CD4-positive, alpha-beta T cell (primary cell): ENCODE data around the gene NUP62CL. TPM values are rescaled to one million over a fixed set of nuclear protein-coding genes. Genes with fewer than 3 reads are reported as not detected.
"Not testable (repeated sequence)": the region's sequence is repeated elsewhere in the genome, so short reads cannot be mapped to it uniquely, and the experiment has no call there.

ENCODE experiments used
- ATAC-seq: fragments of 200-7000 bp; cut with Tn5 transposase; one replicate; pipeline ENCODE4 v1.10.0; 2022; ENCODE audit warnings: mild to moderate bottlenecking; ENCODE audit not compliant: poor library complexity
- CTCF ChIA-PET: fragments of 350-600 bp; sonication (Branson Sonifier 250); formaldehyde crosslinking; loops from one replicate; lab custom pipeline; 2021; ENCODE audit warnings: antibody characterized with exemption, inconsistent platforms; lab: Charles Lee
- POLR2A ChIA-PET: fragments of 350-600 bp; sonication (Branson Sonifier 250); formaldehyde crosslinking; loops from one replicate; lab custom pipeline; 2021; ENCODE audit warnings: antibody characterized with exemption, inconsistent platforms; lab: Charles Lee
- DNase-seq, 14 experiments: peaks; one replicate each; pipeline ENCODE4 v3.0.0-alpha.2; 2013 to 2020; ENCODE audit warnings: mixed read lengths in 2 of 14
- H3K27ac ChIP-seq, 2 donors: one replicate each; pipeline versions ENCODE4 v1.5.1 to v1.7.0; 2013; ENCODE audit warnings: low read length in 2 of 2, low read depth in 1 of 2, mild to moderate bottlenecking in 1 of 2
- H3K27me3 ChIP-seq, 2 experiments: 1 replicate in 1 of 2; 2 replicates in 1 of 2; pipeline versions ENCODE4 v1.6.1 to v1.7.0; 2013; ENCODE audit warnings: low read length in 2 of 2, control low read depth in 1 of 2, mild to moderate bottlenecking in 1 of 2, moderate library complexity in 1 of 2; ENCODE audit not compliant: insufficient read depth in 2 of 2, control insufficient read depth in 1 of 2
- H3K36me3 ChIP-seq: one replicate; pipeline ENCODE4 v1.6.1; 2013; ENCODE audit warnings: low read length, control low read depth; ENCODE audit not compliant: insufficient read depth
- H3K4me1 ChIP-seq: one replicate; pipeline ENCODE4 v1.6.1; 2013; ENCODE audit warnings: low read length, control low read depth; ENCODE audit not compliant: insufficient read depth
- H3K4me3 ChIP-seq: one replicate; pipeline ENCODE4 v1.5.1; 2013; ENCODE audit warnings: mild to moderate bottlenecking, low read length, moderate library complexity
- H3K9me3 ChIP-seq, 2 experiments: 1 replicate in 1 of 2; 2 replicates in 1 of 2; pipeline versions ENCODE4 v1.6.1 to v1.7.0; 2013; ENCODE audit warnings: low read length in 2 of 2, mild to moderate bottlenecking in 2 of 2, control low read depth in 1 of 2, moderate library complexity in 1 of 2; ENCODE audit not compliant: control insufficient read depth in 1 of 2, insufficient read depth in 1 of 2
- H3K27ac Mint-ChIP-seq: one replicate; pipeline ENCODE4 v1.8.0; 2020; ENCODE audit warnings: mixed read lengths
- H3K27me3 Mint-ChIP-seq: one replicate; pipeline ENCODE4 v1.8.0; 2021; ENCODE audit warnings: mixed read lengths
- H3K36me3 Mint-ChIP-seq: one replicate; pipeline ENCODE4 v1.8.0; 2021; ENCODE audit warnings: low read depth, mixed read lengths
- H3K4me1 Mint-ChIP-seq: one replicate; pipeline ENCODE4 v1.8.0; 2021; ENCODE audit warnings: low read depth, mixed read lengths
- H3K4me3 Mint-ChIP-seq: one replicate; pipeline ENCODE4 v1.8.0; 2020; ENCODE audit warnings: mild to moderate bottlenecking, mixed read lengths
- H3K9me3 Mint-ChIP-seq: one replicate; pipeline ENCODE4 v1.8.0; 2020; ENCODE audit warnings: mixed read lengths
- intact Hi-C, 2 experiments: fragments of 100-400 bp; cut with DNase I in 1 of 2; cut with micrococcal nuclease in 1 of 2; formaldehyde crosslinking; loops; one replicate each; pipeline versions ENCODE4 v1.15.1 to v1.9.0; 2023 to 2025; cut with DNase I, micrococcal nuclease
- total RNA-seq, 174 experiments: library from RNA in 2 of 174; stranded (reverse) in 2 of 174; gene quantifications; one replicate each; pipeline ENCODE4 v1.2.3 and lab custom pipeline; 2021 to 2026
- TF ChIP-seq, protein P1 (sequence below): fragments of 200-600 bp; IDR thresholded peaks from one replicate; pipeline ENCODE4 v1.8.0; 2022; ENCODE audit warnings: antibody characterized with exemption, mild to moderate bottlenecking

The NUP62CL gene
- total RNA-seq, 2 experiments from 2014 or later: 0.74 to 0.81 TPM

DNA sequence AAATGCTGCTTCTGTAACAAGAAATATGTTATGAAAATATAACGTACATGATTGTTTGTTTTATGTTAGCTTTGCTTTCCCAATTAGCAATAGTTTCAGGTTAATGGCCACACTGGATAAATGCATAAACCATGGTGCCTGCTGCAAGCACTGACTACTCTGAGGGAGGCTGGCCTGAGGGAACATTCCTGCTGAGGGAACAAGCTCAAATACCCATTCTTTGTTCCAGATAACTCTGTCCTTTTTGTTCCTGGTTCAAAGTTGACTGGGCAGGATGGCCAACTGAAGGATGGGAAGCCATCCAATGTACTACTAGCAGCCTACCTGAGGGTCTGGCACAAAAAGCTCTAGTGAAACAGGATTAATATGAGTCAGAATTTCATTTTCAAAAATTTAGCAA is 37.5 kb downstream of the NUP62CL start:
- H3K4me3 Mint-ChIP-seq: no peak overlapping the region
- no peaks in the 10 kb centered on the region for H3K27me3 Mint-ChIP-seq
- H3K9me3 Mint-ChIP-seq: no peaks in the 10 kb centered on the region
- H3K4me3 ChIP-seq: no peak overlapping the region
- intact Hi-C loops: loop anchor here in 1 of 2 experiments (10.0 kb wide), 1 partner anchor 54 kb away; the partner anchor contains the start of gene RBM41
- POLR2A ChIA-PET: no interaction called here
- no peak overlapping the region for H3K27ac ChIP-seq
- TF ChIP-seq, protein P1, sequence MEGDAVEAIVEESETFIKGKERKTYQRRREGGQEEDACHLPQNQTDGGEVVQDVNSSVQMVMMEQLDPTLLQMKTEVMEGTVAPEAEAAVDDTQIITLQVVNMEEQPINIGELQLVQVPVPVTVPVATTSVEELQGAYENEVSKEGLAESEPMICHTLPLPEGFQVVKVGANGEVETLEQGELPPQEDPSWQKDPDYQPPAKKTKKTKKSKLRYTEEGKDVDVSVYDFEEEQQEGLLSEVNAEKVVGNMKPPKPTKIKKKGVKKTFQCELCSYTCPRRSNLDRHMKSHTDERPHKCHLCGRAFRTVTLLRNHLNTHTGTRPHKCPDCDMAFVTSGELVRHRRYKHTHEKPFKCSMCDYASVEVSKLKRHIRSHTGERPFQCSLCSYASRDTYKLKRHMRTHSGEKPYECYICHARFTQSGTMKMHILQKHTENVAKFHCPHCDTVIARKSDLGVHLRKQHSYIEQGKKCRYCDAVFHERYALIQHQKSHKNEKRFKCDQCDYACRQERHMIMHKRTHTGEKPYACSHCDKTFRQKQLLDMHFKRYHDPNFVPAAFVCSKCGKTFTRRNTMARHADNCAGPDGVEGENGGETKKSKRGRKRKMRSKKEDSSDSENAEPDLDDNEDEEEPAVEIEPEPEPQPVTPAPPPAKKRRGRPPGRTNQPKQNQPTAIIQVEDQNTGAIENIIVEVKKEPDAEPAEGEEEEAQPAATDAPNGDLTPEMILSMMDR: no peak
- H3K27ac Mint-ChIP-seq: no peak overlapping the region
- H3K36me3 Mint-ChIP-seq: no peaks in the 10 kb centered on the region
- H3K4me1 ChIP-seq: no peaks in the 10 kb centered on the region
- H3K36me3 ChIP-seq: no peaks in the 10 kb centered on the region
- H3K9me3 ChIP-seq: no peaks in the 10 kb centered on the region
- DNase-seq: no peak
- H3K27me3 ChIP-seq: no peaks in the 10 kb centered on the region
- no peak for ATAC-seq
- H3K4me1 Mint-ChIP-seq: no peaks in the 10 kb centered on the region
- CTCF ChIA-PET: no interaction called here

DNA sequence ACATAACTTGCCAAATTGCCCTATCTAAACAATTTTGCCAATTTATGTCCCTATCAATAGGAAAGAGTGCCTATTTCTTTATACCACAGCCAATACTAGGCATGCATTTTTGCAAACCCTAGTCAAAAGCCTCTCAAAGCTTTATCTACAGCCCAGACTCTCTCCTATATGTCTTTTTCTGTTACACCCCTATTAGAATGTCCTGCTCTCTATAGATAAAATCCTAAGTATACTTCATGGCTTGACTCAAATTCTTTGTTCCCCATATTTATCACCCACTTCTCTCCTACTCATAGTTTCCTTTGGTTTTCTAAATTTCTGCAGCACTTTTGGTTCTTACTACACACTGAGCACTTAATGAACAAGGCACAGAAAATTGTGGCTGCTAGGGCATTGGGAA is 38.0 kb downstream of the NUP62CL start:
- ATAC-seq: no peak

DNA sequence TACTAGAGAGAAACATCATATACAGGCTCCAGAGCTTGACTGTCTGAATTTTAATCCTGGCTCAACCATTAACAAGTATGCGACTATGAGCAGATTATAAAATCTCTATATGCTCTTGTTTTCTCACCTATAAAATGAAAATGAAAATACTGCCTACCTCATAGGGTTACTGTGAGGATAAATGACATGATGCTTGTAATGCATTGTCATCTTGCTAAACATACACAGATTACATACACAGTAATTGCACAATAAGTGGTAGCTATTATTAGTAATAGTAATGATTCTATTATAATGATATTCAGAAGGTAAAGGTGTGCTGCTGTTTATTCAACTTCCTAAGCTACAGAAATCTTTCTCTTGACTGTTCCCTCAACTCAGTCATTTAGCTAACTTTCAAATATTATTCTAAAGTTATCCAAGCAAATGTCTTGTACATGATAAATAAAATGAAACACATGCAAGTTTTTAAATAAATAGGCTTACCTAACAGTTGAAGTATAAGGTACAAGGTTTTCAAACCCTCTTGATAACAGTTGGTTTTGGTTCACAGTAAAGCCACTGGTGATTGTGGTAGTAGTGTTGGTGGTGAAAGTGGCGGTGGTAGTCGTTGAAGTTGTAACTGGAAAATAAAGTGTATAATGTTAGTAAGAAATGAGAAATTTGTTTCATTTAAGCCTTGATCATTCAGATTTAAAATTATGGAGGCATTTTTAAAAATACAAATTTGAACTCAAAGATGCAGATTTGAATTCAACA is 38.9 kb downstream of the NUP62CL start:
- no peaks in the 10 kb centered on the region for H3K4me1 Mint-ChIP-seq
- no peaks in the 10 kb centered on the region for H3K36me3 Mint-ChIP-seq
- no peaks in the 10 kb centered on the region for H3K27me3 ChIP-seq
- peak in 1 of 14 experiments; percentile 11 for DNase-seq
- no peak for ATAC-seq
- H3K36me3 ChIP-seq: no peaks in the 10 kb centered on the region
- ChIA-PET CTCF (no interaction called here), POLR2A (no interaction called here)
- no peaks in the 10 kb centered on the region for H3K4me1 ChIP-seq
- no peak overlapping the region for H3K27ac Mint-ChIP-seq
- H3K9me3 ChIP-seq: no peaks in the 10 kb centered on the region
- intact Hi-C loops: loop anchor here in 1 of 2 experiments (10.0 kb wide), 1 partner anchor 53 kb away; the partner anchor contains the start of gene RBM41
- no peak overlapping the region for H3K4me3 ChIP-seq
- H3K4me3 Mint-ChIP-seq: no peak overlapping the region
- no peak overlapping the region for H3K27ac ChIP-seq
- TF ChIP-seq, protein P1: no peak
- no peaks in the 10 kb centered on the region for H3K27me3 Mint-ChIP-seq
- no peaks in the 10 kb centered on the region for H3K9me3 Mint-ChIP-seq

More for the DNA sequence above, 38.0 kb downstream of the NUP62CL start:
- ChIA-PET POLR2A (no interaction called here), CTCF (no interaction called here)
- DNase-seq: no peak
- Histone ChIP-seq H3K27ac (no peak overlapping the region), H3K36me3 (no peaks in the 10 kb centered on the region), H3K9me3 (no peaks in the 10 kb centered on the region), H3K27me3 (no peaks in the 10 kb centered on the region), H3K4me1 (no peaks in the 10 kb centered on the region), H3K4me3 (no peak overlapping the region)
- Mint-ChIP-seq H3K4me3 (no peak overlapping the region), H3K27me3 (no peaks in the 10 kb centered on the region), H3K4me1 (no peaks in the 10 kb centered on the region), H3K9me3 (no peaks in the 10 kb centered on the region), H3K36me3 (no peaks in the 10 kb centered on the region), H3K27ac (no peak overlapping the region)
- intact Hi-C loops: loop anchor here in 1 of 2 experiments (10.0 kb wide), 1 partner anchor 53 kb away; the partner anchor contains the start of gene RBM41
- TF ChIP-seq, protein P1: no peak

DNA sequence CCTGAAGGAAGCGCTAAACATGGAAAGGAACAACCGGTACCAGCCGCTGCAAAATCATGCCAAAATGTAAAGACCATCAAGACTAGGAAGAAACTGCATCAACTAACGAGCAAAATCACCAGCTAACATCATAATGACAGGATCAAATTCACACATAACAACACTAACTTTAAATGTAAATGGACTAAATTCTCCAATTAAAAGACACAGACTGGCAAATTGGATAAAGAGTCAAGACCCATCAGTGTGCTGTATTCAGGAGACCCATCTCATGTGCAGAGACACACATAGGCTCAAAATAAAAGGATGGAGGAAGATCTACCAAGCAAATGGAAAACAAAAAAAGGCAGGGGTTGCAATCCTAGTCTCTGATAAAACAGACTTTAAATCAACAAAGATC is 48.6 kb downstream of the NUP62CL start:
- H3K9me3 ChIP-seq, H3K4me3 ChIP-seq, H3K27me3 ChIP-seq, H3K27me3 Mint-ChIP-seq, CTCF ChIA-PET, POLR2A ChIA-PET, H3K9me3 Mint-ChIP-seq, H3K4me3 Mint-ChIP-seq, H3K27ac Mint-ChIP-seq, ATAC-seq, H3K27ac ChIP-seq, H3K36me3 Mint-ChIP-seq, DNase-seq, H3K36me3 ChIP-seq, H3K4me1 Mint-ChIP-seq, H3K4me1 ChIP-seq, intact Hi-C loops: not testable (repeated sequence)

DNA sequence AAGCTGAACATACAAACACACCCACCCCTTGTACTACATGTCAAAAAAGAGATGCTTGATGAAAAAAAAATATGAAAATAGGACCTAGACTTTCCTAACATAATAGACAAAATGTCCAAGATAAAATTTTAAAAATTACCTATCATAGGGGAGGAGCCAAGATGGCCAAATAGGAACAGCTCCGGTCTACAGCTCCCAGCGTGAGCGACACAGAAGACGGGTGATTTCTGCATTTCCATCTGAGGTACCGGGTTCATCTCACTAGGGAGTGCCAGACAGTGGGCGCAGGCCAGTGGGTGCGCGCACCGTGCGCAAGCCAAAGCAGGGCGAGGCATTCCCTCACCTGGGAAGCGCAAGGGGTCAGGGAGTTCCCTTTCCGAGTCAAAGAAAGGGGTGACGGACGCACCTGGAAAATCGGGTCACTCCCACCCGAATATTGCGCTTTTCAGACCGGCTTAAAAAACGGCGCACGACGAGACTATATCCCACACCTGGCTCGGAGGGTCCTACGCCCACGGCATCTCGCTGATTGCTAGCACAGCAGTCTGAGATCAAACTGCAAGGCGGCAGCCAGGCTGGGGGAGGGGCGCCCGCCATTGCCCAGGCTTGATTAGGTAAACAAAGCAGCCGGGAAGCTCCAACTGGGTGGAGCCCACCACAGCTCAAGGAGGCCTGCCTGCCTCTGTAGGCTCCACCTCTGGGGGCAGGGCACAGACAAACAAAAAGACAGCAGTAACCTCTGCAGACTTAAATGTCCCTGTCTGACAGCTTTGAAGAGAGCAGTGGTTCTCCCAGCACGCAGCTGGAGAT is 50.4 kb downstream of the NUP62CL start:
- H3K27me3 ChIP-seq, H3K9me3 Mint-ChIP-seq, H3K4me1 ChIP-seq, ATAC-seq, DNase-seq, H3K36me3 ChIP-seq, H3K9me3 ChIP-seq, H3K4me1 Mint-ChIP-seq, intact Hi-C loops, H3K27ac ChIP-seq, H3K36me3 Mint-ChIP-seq, H3K27me3 Mint-ChIP-seq, POLR2A ChIA-PET: not testable (repeated sequence)
- CTCF ChIA-PET: interaction anchor here (0.9 kb wide), 1 partner anchor 37 kb away, joined by 3 read pairs; no protein-coding TSS in a partner anchor
- peak overlapping the region; percentile 25 for H3K4me3 ChIP-seq
- Mint-ChIP-seq H3K4me3 (peak overlapping the region; percentile 81), H3K27ac (peak overlapping the region; percentile 63)
